HepG2 (cell line): Measurements from ENCODE around the gene SUPT6H. TPM values are rescaled to one million over a fixed set of nuclear protein-coding genes. Genes with fewer than 3 reads are reported as not detected.
A peak's percentile ranks its signal among the peaks of the same experiment; 100 is the strongest.

ENCODE experiments used
- ATF7-NPFF ChIP-seq: sonication (generic); formaldehyde crosslinking; IDR thresholded peaks from 2 replicates; pipeline ENCODE4 v1.8.1; 2023; ENCODE audit warnings: mild to moderate bottlenecking, low read depth, missing genetic modification reagents, moderate library complexity
- FLYWCH1 ChIP-seq: sonication (generic); formaldehyde crosslinking; IDR thresholded peaks from 2 replicates; pipeline ENCODE4 v1.8.1; 2023; ENCODE audit warnings: mild to moderate bottlenecking, missing genetic modification reagents
- IKZF1 ChIP-seq: fragments of 450-650 bp; IDR thresholded peaks from 2 replicates; pipeline ENCODE4 v1.7.1; 2016
- KDM5B ChIP-seq: sonication (generic); formaldehyde crosslinking; IDR thresholded peaks from 2 replicates; pipeline ENCODE4 v1.4.0; 2020; ENCODE audit warnings: missing genetic modification reagents, mild to moderate bottlenecking, borderline replicate concordance
- KLF13 ChIP-seq: sonication (generic); formaldehyde crosslinking; IDR thresholded peaks from 2 replicates; pipeline ENCODE4 v1.4.0; 2020; ENCODE audit warnings: mild to moderate bottlenecking, missing genetic modification reagents
- RNF2 ChIP-seq: fragments of 450-650 bp; conservative IDR thresholded peaks from 2 replicates; pipeline ENCODE4 v1.6.1; 2016; ENCODE audit warnings: low read depth
- ZNF343 ChIP-seq: sonication (generic); formaldehyde crosslinking; IDR thresholded peaks from 2 replicates; pipeline ENCODE4 v1.4.0; 2020; ENCODE audit warnings: mild to moderate bottlenecking, missing genetic modification reagents
- ZNF430 ChIP-seq: sonication (generic); formaldehyde crosslinking; IDR thresholded peaks from 2 replicates; pipeline ENCODE4 v1.9.0; 2021; ENCODE audit warnings: mild to moderate bottlenecking, missing genetic modification reagents
- ZNF598 ChIP-seq: sonication (generic); formaldehyde crosslinking; IDR thresholded peaks from 2 replicates; pipeline ENCODE4 v1.5.1; 2020; ENCODE audit warnings: mild to moderate bottlenecking, missing genetic modification reagents, borderline replicate concordance
- ZNF713 ChIP-seq: sonication (generic); formaldehyde crosslinking; IDR thresholded peaks from 2 replicates; pipeline ENCODE4 v1.4.0; 2020; ENCODE audit warnings: mild to moderate bottlenecking, missing genetic modification reagents
- polyA plus RNA-seq, 8 experiments: library from polyadenylated mRNA; depleted of rRNA in 3 of 8; stranded (reverse) in 7 of 8; unstranded in 1 of 8; fragments of >200 nt; fragmentation: Illumina TruSeq in 4 of 8; extraction: Trizol in 4 of 8; gene quantifications; 2 replicates each; pipeline versions ENCODE4 v1.2.1 to v1.2.3, GENCODE V29; 2011 to 2016; ENCODE audit warnings: low read depth in 4 of 8, missing spikeins in 1 of 8, mixed read lengths in 1 of 8; ENCODE audit not compliant: insufficient read depth in 1 of 8
- total RNA-seq, 5 experiments: library from RNA; depleted of rRNA; stranded (reverse); fragments of >200 nt; fragmentation: Illumina TruSeq; extraction: Trizol; gene quantifications; 2 replicates each; pipeline ENCODE4 v1.2.3, GENCODE V29; 2016; ENCODE audit warnings: low read depth in 1 of 5
- TF ChIP-seq, protein P1 (sequence below): sonication (generic); formaldehyde crosslinking; IDR thresholded peaks from 2 replicates; pipeline ENCODE4 v1.4.0; 2020; ENCODE audit warnings: missing genetic modification reagents
- TF ChIP-seq, protein P2 (sequence below): sonication (generic); formaldehyde crosslinking; IDR thresholded peaks from 2 replicates; pipeline ENCODE4 v1.8.1; 2023; ENCODE audit warnings: mild to moderate bottlenecking, inconsistent platforms, moderate library complexity, missing genetic modification reagents, borderline replicate concordance
- TF ChIP-seq, protein P3 (sequence below): sonication (generic); formaldehyde crosslinking; IDR thresholded peaks from 2 replicates; pipeline ENCODE4 v1.5.0; 2020; ENCODE audit warnings: missing genetic modification reagents
- TF ChIP-seq, protein P4 (sequence below): sonication (generic); formaldehyde crosslinking; IDR thresholded peaks from 2 replicates; pipeline ENCODE4 v1.5.1; 2020; ENCODE audit warnings: mild to moderate bottlenecking, missing genetic modification reagents, borderline replicate concordance

Gene SUPT6H
- total and polyA plus RNA-seq, 2 of the 13 experiments (the other 11 are each of a cell fraction or from before 2014, with no cell fraction given), result 32.7 to 39.9 TPM

DNA sequence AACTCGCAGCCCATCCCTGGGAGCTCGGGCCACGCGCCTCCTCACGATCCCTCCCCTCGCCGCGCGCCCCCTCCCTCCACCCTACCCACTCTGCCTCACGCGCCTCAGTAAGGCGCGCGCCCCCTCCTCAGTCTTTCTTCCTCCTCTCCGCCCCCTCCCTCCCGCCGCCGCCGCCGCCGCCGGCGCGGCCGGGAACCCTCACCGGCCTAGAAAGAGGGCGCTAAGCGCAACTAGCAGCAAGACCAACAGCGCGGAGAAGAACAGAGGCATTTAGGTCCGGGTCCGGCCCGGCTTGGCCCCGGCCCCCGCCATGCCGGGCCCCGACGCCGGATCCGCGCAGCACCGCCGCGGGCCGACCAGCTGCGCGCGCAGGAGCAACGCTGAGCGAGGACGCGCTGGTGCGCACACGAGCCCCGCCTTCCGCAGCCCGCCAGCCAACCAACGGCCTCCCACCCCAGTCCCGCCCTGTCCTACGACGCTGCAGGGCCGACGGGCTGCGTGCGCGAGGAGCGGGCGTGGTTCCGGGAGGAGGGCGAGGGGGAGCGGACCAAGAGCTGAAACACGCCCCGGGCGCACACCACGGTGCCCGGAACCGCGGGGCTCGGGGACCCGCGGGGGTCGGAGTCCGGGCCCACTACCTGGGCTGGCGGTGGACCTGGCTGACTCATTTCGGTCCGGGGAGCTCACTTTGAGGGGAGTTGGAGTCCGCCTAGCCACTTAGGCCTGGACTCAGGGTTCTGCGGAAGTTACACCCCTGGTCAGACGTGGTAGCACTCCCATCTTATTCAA, 17.0 kb upstream of the SUPT6H start, which contains the start of gene BLTP2 (continued):
- TF ChIP-seq, protein P1, sequence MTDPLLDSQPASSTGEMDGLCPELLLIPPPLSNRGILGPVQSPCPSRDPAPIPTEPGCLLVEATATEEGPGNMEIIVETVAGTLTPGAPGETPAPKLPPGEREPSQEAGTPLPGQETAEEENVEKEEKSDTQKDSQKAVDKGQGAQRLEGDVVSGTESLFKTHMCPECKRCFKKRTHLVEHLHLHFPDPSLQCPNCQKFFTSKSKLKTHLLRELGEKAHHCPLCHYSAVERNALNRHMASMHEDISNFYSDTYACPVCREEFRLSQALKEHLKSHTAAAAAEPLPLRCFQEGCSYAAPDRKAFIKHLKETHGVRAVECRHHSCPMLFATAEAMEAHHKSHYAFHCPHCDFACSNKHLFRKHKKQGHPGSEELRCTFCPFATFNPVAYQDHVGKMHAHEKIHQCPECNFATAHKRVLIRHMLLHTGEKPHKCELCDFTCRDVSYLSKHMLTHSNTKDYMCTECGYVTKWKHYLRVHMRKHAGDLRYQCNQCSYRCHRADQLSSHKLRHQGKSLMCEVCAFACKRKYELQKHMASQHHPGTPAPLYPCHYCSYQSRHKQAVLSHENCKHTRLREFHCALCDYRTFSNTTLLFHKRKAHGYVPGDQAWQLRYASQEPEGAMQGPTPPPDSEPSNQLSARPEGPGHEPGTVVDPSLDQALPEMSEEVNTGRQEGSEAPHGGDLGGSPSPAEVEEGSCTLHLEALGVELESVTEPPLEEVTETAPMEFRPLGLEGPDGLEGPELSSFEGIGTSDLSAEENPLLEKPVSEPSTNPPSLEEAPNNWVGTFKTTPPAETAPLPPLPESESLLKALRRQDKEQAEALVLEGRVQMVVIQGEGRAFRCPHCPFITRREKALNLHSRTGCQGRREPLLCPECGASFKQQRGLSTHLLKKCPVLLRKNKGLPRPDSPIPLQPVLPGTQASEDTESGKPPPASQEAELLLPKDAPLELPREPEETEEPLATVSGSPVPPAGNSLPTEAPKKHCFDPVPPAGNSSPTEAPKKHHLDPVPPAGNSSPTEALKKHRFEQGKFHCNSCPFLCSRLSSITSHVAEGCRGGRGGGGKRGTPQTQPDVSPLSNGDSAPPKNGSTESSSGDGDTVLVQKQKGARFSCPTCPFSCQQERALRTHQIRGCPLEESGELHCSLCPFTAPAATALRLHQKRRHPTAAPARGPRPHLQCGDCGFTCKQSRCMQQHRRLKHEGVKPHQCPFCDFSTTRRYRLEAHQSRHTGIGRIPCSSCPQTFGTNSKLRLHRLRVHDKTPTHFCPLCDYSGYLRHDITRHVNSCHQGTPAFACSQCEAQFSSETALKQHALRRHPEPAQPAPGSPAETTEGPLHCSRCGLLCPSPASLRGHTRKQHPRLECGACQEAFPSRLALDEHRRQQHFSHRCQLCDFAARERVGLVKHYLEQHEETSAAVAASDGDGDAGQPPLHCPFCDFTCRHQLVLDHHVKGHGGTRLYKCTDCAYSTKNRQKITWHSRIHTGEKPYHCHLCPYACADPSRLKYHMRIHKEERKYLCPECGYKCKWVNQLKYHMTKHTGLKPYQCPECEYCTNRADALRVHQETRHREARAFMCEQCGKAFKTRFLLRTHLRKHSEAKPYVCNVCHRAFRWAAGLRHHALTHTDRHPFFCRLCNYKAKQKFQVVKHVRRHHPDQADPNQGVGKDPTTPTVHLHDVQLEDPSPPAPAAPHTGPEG (CRISPR knock-in tag), result no peak
- TF ChIP-seq ATF7-NPFF (CRISPR knock-in tag) (peak; percentile 67), RNF2 (no peak), ZNF713 (CRISPR knock-in tag) (no peak), ZNF343 (CRISPR knock-in tag) (no peak), KLF13 (CRISPR knock-in tag) (no peak), ZNF430 (peak; percentile 90), FLYWCH1 (CRISPR knock-in tag) (0 out of 2 replicates have a peak, but pooled peaks have one; percentile 32), KDM5B (CRISPR knock-in tag) (peak; percentile 81; the same call in 1 of the 2 replicates), ZNF598 (CRISPR knock-in tag) (peak; percentile 73; the same call in 1 of the 2 replicates), IKZF1 (no peak)
- TF ChIP-seq, protein P2, sequence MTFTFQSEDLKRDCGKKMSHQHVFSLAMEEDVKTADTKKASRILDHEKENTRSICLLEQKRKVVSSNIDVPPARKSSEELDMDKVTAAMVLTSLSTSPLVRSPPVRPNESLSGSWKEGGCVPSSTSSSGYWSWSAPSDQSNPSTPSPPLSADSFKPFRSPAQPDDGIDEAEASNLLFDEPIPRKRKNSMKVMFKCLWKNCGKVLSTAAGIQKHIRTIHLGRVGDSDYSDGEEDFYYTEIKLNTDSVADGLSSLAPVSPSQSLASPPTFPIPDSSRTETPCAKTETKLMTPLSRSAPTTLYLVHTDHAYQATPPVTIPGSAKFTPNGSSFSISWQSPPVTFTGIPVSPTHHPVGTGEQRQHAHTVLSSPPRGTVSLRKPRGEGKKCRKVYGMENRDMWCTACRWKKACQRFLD, result peak; percentile 59; the same call in 1 of the 2 replicates
- TF ChIP-seq, protein P3, sequence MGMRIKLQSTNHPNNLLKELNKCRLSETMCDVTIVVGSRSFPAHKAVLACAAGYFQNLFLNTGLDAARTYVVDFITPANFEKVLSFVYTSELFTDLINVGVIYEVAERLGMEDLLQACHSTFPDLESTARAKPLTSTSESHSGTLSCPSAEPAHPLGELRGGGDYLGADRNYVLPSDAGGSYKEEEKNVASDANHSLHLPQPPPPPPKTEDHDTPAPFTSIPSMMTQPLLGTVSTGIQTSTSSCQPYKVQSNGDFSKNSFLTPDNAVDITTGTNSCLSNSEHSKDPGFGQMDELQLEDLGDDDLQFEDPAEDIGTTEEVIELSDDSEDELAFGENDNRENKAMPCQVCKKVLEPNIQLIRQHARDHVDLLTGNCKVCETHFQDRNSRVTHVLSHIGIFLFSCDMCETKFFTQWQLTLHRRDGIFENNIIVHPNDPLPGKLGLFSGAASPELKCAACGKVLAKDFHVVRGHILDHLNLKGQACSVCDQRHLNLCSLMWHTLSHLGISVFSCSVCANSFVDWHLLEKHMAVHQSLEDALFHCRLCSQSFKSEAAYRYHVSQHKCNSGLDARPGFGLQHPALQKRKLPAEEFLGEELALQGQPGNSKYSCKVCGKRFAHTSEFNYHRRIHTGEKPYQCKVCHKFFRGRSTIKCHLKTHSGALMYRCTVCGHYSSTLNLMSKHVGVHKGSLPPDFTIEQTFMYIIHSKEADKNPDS (CRISPR knock-in tag), result no peak
- TF ChIP-seq, protein P4, sequence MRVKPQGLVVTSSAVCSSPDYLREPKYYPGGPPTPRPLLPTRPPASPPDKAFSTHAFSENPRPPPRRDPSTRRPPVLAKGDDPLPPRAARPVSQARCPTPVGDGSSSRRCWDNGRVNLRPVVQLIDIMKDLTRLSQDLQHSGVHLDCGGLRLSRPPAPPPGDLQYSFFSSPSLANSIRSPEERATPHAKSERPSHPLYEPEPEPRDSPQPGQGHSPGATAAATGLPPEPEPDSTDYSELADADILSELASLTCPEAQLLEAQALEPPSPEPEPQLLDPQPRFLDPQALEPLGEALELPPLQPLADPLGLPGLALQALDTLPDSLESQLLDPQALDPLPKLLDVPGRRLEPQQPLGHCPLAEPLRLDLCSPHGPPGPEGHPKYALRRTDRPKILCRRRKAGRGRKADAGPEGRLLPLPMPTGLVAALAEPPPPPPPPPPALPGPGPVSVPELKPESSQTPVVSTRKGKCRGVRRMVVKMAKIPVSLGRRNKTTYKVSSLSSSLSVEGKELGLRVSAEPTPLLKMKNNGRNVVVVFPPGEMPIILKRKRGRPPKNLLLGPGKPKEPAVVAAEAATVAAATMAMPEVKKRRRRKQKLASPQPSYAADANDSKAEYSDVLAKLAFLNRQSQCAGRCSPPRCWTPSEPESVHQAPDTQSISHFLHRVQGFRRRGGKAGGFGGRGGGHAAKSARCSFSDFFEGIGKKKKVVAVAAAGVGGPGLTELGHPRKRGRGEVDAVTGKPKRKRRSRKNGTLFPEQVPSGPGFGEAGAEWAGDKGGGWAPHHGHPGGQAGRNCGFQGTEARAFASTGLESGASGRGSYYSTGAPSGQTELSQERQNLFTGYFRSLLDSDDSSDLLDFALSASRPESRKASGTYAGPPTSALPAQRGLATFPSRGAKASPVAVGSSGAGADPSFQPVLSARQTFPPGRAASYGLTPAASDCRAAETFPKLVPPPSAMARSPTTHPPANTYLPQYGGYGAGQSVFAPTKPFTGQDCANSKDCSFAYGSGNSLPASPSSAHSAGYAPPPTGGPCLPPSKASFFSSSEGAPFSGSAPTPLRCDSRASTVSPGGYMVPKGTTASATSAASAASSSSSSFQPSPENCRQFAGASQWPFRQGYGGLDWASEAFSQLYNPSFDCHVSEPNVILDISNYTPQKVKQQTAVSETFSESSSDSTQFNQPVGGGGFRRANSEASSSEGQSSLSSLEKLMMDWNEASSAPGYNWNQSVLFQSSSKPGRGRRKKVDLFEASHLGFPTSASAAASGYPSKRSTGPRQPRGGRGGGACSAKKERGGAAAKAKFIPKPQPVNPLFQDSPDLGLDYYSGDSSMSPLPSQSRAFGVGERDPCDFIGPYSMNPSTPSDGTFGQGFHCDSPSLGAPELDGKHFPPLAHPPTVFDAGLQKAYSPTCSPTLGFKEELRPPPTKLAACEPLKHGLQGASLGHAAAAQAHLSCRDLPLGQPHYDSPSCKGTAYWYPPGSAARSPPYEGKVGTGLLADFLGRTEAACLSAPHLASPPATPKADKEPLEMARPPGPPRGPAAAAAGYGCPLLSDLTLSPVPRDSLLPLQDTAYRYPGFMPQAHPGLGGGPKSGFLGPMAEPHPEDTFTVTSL (CRISPR knock-in tag), result no peak
